Measurements from ENCODE around the gene SRD5A2.

Gene SRD5A2

DNA sequence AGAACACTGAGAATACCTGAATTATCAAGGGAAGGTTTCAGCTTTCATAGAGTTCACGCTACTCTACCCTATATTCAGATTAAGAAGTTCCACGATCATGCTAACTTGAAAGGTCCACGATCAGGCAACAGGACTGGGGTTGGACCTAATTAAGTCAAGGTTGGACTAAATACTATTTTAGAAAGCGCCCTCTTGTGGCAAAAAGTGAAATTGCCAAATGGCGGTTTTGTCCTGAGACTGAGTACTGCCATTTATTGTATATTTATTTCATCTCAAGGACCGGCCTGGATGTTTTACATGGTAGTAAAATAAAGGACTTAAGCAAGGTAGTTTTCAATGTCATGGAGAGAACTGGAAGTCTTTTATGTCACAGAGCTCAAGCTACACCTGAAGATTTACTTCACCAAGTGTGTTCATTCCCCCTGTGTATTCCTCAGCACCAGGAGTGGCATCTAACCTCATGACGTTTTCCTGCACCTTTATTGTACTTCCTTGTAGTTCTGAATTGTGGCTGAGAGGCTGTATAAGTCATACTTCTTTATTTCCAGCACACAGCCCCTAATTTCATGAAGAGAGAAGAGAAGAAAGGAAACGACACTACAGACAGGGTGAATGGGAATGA lies 56.8 kb downstream of the SRD5A2 start:
- H3K27ac ChIP-seq: no peak overlapping the region
- TF ChIP-seq, protein P1, sequence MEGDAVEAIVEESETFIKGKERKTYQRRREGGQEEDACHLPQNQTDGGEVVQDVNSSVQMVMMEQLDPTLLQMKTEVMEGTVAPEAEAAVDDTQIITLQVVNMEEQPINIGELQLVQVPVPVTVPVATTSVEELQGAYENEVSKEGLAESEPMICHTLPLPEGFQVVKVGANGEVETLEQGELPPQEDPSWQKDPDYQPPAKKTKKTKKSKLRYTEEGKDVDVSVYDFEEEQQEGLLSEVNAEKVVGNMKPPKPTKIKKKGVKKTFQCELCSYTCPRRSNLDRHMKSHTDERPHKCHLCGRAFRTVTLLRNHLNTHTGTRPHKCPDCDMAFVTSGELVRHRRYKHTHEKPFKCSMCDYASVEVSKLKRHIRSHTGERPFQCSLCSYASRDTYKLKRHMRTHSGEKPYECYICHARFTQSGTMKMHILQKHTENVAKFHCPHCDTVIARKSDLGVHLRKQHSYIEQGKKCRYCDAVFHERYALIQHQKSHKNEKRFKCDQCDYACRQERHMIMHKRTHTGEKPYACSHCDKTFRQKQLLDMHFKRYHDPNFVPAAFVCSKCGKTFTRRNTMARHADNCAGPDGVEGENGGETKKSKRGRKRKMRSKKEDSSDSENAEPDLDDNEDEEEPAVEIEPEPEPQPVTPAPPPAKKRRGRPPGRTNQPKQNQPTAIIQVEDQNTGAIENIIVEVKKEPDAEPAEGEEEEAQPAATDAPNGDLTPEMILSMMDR (conservative IDR thresholded peaks at IDR 0.05): peak; percentile 83
- TF ChIP-seq ZFX (IDR thresholded peaks at IDR 0.05): no peak

DNA sequence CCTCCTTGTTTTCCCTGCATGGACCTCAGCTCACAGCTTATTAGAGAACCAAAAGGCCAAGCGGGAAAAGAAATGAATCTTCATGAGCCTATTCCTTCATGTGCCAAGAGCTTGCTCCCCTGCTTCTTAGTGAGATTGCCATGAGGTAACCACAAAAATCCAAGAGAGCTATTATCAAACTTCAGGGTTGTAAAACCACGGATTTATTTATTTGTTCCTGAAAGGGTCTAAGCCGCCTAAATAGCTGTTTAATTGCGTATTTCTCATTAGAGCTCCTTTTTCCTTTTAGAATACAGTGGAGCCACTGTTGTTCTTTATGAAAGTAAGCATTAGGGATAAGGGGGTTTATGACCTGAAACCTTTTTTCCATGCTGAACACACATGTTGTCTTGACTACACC lies 58.0 kb downstream of the SRD5A2 start:
- no peak for TF ChIP-seq ZFX (IDR thresholded peaks at IDR 0.05)
- TF ChIP-seq, protein P1 (conservative IDR thresholded peaks at IDR 0.05): no peak
- H3K27ac ChIP-seq: no peak overlapping the region

DNA sequence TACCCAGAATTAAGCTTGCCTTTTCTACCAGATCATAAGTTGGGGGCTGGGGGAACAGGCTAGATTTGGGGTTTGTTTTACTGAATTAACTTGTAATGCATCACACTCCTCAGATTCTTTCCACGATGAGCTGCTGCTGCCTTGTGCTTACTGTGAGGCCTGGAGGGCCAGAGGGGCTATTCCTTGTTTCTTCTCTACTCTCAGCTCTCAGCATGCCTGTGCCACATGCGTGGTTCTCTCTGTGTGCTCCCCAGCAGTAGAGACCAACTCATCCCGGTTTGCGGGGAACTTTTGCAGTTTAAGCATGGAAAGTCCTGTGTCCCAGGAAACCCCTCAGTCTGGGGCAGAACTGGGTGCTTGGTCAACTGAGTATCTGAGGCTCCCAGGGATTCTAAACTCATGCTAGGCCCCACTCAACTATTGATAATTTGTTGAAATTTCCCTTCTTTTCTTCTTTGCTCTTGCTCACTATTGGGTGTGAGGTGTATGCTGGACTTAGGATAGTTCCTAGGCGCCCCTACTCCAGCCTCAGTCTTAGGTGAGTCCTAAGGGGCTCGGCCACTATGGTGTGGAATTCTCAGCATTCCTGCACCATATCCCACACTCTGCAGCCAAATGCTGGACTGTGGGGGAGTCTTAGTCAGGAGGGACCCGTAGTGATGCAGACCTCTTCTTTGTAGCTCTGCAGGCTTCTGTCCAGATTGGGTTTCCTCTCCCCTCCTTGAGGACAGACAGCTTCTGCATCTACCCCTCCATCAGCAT lies 63.1 kb downstream of the SRD5A2 start:
- TF ChIP-seq, protein P1 (conservative IDR thresholded peaks at IDR 0.05): no peak
- TF ChIP-seq ZFX (IDR thresholded peaks at IDR 0.05): no peak
- H3K27ac ChIP-seq: no peak overlapping the region

DNA sequence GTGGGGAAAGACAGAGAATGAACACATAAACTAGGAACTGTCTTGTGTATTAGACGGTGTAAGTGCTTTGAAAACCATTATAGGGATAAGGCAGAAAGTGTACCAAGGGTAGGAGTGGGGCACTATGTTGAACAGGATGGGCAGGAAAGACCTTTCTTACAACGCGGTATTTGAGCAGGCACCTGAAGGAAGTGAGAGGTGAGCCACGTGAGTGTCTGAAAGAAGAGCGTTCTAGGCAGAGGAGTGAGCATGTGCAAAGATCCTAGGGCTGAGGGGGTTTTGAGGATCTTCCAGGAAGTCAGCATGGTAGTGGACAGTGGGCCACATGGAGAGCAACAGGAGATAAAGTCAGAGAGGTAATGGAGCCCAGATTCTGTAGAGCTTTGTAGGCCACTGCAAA lies 65.2 kb downstream of the SRD5A2 start:
- H3K27ac ChIP-seq: no peak overlapping the region
- TF ChIP-seq, protein P1 (conservative IDR thresholded peaks at IDR 0.05): no peak
- no peak for TF ChIP-seq ZFX (IDR thresholded peaks at IDR 0.05)

DNA sequence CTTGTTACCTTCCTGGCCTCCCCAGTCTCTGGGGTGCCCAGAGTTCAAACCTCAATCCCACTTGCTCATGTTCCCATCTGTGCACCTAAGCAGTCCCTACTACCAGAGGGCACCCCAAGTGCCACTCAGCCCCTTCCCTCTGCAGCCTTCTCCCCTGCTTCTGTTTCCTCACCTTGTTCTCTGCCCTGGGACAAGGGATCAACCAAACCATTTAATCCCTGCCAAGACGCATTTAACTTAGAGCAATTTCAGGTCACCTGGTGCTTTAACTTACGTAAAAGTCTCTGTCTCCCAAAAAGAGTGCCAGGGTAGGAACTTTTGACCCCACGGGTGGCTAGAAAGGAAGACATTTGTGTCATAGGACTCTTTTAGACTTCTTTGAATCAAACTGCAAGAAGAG lies 67.2 kb downstream of the SRD5A2 start:
- TF ChIP-seq ZFX (IDR thresholded peaks at IDR 0.05): no peak
- TF ChIP-seq, protein P1 (conservative IDR thresholded peaks at IDR 0.05): no peak
- no peak overlapping the region for H3K27ac ChIP-seq

DNA sequence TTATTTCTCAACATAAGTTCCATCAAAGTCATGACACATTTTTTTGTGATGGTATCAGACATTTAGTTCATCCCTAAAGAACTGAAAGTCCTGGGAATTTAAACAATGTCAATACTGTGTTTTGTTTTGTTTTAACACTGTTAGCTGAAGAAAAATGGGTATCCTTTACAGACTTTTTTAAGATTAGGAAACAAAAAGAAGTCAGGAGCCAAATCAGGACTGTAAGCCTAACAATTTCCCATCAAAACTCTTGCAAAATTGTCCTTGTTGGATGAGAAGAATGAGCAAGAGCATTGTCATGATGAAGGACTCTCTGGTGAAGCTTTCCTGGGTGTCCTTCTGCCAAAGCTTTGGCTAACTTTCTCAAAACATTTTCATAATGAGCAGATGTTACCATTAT lies 69.4 kb downstream of the SRD5A2 start:
- H3K27ac ChIP-seq: no peak overlapping the region
- TF ChIP-seq, protein P1 (conservative IDR thresholded peaks at IDR 0.05): no peak
- TF ChIP-seq ZFX (IDR thresholded peaks at IDR 0.05): no peak

DNA sequence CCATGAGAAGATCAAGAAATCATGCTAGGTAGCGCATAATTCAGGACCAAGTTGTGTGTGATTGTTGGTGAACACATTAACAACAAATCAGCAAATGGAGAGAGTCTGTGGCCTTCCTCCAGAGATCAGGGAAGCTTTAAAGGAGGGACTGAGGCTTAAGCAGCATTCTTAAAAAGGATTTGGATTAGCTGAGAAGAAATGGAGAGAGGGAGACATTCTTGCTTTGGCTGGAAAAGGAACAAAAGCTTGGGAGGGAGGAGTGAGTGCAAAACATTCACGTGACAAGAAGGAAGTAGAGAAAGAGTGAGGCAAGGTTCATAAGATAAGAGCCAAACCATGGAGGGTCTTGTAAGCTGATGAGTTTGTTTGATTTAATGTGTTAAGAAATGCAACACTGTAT lies 75.6 kb downstream of the SRD5A2 start:
- TF ChIP-seq, protein P1 (conservative IDR thresholded peaks at IDR 0.05): no peak
- no peak for TF ChIP-seq ZFX (IDR thresholded peaks at IDR 0.05)
- no peak overlapping the region for H3K27ac ChIP-seq
